ENCODE results near the gene LRRC46.

DNA sequence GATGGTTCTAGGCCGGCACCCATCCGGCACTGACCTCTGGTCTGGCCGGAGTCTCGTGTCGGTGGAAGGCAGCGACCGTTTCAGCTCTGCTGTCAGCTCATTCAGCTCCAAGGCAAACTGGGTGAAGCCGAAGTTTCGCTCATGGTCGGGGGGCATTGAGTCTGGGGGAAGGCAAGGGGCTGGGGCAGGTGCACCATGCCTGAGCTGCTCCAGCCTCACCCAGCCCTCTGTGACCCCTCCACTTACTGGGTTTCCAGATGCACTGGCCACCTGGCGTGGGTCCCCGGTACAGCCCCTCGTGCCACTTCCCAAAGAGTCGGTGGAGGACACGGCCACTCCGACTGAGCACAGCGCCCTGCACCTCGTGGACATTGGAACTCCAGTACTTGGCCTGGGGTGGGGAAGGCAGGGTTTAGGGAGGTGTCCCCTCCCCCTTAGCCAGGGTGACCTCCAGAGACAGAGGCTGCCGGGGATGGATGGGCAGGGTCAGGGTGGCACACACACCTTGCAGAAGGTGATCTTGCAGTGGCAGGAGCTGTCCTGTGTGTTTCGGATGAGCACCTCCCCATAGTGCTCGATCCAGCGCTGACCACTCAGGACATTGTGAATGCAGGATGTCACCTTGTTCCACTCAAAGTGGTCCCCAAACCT, 22.5 kb upstream of the LRRC46 start:
- TF ChIP-seq, protein P1, sequence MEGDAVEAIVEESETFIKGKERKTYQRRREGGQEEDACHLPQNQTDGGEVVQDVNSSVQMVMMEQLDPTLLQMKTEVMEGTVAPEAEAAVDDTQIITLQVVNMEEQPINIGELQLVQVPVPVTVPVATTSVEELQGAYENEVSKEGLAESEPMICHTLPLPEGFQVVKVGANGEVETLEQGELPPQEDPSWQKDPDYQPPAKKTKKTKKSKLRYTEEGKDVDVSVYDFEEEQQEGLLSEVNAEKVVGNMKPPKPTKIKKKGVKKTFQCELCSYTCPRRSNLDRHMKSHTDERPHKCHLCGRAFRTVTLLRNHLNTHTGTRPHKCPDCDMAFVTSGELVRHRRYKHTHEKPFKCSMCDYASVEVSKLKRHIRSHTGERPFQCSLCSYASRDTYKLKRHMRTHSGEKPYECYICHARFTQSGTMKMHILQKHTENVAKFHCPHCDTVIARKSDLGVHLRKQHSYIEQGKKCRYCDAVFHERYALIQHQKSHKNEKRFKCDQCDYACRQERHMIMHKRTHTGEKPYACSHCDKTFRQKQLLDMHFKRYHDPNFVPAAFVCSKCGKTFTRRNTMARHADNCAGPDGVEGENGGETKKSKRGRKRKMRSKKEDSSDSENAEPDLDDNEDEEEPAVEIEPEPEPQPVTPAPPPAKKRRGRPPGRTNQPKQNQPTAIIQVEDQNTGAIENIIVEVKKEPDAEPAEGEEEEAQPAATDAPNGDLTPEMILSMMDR (IDR thresholded peaks at IDR 0.05 in 4 of 5, conservative IDR thresholded peaks at IDR 0.05 in 1 of 5) = no peak
- TF ChIP-seq POLR2A (IDR thresholded peaks at IDR 0.05) = no peak
